ENCODE measurements around the gene SUGCT. TPM values are rescaled to one million over a fixed set of nuclear protein-coding genes. Genes with fewer than 3 reads are reported as not detected.

Gene SUGCT
- total RNA-seq, 4 donors from 2014 or later = 1.1 to 3.6 (median 2.6) TPM

DNA sequence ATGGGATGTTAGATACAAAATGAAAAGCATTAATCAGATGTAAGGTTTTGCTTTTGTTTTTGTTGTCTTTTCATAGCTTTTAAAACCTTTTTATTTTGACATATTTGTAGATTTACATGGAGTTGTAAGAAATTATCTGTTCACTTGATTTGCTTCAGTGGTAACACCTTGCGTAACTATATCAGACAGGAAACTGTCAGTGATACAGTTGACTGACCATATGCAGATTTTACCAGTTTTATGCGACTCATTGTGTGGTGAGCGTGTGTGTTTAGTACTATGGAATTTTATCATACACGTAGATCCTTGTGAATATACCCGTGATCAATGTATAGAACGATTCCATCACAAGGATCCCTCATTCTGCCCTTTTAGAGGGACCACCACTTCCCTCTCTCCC is 701.4 kb downstream of the SUGCT start:
- ATAC-seq (ENCODE audit: low FRiP score) = no peak
- DNase-seq (ENCODE audit: low spot score) = no peak
- TF ChIP-seq, protein P1, sequence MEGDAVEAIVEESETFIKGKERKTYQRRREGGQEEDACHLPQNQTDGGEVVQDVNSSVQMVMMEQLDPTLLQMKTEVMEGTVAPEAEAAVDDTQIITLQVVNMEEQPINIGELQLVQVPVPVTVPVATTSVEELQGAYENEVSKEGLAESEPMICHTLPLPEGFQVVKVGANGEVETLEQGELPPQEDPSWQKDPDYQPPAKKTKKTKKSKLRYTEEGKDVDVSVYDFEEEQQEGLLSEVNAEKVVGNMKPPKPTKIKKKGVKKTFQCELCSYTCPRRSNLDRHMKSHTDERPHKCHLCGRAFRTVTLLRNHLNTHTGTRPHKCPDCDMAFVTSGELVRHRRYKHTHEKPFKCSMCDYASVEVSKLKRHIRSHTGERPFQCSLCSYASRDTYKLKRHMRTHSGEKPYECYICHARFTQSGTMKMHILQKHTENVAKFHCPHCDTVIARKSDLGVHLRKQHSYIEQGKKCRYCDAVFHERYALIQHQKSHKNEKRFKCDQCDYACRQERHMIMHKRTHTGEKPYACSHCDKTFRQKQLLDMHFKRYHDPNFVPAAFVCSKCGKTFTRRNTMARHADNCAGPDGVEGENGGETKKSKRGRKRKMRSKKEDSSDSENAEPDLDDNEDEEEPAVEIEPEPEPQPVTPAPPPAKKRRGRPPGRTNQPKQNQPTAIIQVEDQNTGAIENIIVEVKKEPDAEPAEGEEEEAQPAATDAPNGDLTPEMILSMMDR (IDR thresholded peaks at IDR 0.05) = no peak

DNA sequence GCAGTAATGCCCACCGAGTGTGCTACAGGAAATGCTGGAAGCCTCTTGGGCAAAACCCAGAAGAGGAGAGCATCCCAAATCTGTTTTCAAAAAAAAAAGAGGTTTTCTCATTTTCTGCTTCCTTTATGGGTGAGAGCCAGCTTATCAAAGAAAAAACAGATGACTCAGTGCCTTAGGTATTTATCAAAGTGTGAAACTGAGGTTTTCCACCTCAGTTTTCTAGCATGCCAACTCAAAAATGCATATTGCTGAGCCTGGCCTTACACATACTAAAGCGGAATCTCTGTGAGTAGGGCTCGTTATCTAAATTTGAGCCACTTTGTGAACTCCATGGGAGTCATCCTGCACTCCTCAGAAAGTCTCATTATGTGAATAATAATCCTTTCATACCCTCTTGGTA is 705.1 kb downstream of the SUGCT start:
- TF ChIP-seq, protein P1 (IDR thresholded peaks at IDR 0.05) = no peak
- DNase-seq (ENCODE audit: low spot score) (no peak), ATAC-seq (ENCODE audit: low FRiP score) (no peak)

DNA sequence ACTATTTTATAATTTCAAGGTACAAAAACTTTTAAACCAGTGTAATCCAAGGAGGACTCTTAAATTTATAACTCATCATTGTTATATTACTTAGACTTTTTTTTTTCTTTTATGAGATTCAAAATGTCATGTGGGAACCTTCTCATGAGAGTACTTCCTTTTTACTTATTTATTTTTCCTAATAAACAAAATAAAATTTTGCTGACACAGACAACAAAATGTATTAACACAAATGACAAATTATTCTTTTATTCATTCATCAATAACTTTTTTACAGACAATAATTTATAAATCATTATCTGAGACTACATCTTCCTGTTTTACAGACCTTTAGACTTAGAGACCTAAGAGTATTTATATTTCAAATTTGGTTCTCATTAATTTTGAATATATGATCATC is 706.2 kb downstream of the SUGCT start:
- TF ChIP-seq, protein P1 (IDR thresholded peaks at IDR 0.05) = no peak
- DNase-seq (ENCODE audit: low spot score) (no peak), ATAC-seq (ENCODE audit: low FRiP score) (no peak)

DNA sequence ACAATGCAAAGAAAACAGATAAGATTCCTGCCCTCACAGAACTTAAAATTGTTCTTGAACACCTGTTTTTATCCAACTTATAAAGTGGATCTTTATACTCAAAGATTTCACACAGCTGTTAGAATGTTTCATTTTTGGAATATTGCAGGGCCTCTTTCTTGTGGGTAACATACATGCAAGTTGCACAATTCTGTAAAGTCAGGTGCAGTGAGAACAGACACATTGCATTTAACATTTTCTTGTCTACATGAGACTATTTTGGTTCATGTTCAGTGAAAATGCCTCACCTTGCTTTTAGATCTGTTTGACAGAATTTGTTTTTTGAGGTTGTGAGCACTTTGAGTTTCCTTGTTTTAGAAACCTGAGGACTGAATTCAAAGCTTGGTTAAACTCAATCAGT is 707.8 kb downstream of the SUGCT start:
- no peak for DNase-seq (ENCODE audit: low spot score)
- TF ChIP-seq, protein P1 (IDR thresholded peaks at IDR 0.05) = no peak
- ATAC-seq (ENCODE audit: low FRiP score) = no peak

DNA sequence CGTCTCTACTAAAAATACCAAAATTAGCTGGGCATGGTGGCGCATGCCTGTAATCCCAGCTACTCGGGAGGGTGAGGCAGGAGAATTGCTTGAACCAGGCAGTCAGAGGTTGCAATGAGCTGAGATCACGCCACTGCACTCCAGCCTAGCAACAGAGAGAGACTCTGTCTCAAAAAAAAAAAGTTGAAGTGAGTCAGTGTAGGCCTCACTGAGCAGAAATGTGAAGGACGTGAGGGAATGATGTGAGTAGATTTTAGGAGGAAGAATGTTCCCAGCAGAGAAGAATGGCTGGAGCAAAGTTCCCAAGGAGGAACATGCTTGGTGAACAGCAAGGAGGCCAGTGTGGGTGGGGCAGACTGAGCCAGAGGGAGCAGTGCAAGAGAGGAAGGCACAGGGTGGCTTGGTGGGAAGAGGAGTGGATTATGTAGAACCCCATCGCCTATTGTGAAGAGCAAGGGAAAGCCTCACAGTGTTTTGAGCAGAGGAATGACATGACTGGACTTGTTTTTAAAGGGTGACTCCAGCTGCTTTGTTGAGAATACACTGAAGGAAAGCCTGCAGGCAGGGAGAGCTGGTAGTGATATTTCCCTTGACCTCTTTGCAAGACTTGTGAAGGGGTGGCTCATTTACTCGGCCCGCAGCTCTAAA is 708.7 kb downstream of the SUGCT start:
- no peak for ATAC-seq (ENCODE audit: low FRiP score)
- TF ChIP-seq, protein P1 (IDR thresholded peaks at IDR 0.05) = no peak
- no peak for DNase-seq (ENCODE audit: low spot score)

DNA sequence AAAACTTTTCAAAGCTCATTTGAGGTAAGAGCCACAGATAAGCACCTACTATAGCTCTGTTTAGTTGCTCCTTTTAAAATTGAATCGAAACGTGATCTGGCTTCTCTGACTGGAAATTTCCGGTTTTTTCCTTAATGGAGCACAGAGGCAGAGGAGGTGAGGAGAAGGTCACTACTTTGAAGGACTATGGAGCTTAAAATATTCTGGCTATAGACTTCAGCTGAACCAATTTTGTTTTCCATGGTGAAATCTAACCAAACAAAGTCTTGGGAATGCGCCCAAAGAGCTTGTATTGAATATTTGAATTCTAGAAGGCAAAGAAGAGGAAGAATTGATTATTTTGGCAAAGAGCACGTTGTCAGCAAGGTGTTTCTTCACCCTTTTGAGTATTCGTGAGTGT is 711.1 kb downstream of the SUGCT start:
- ATAC-seq (ENCODE audit: low FRiP score) (no peak), DNase-seq (ENCODE audit: low spot score) (no peak)
- TF ChIP-seq, protein P1 (IDR thresholded peaks at IDR 0.05) = no peak

DNA sequence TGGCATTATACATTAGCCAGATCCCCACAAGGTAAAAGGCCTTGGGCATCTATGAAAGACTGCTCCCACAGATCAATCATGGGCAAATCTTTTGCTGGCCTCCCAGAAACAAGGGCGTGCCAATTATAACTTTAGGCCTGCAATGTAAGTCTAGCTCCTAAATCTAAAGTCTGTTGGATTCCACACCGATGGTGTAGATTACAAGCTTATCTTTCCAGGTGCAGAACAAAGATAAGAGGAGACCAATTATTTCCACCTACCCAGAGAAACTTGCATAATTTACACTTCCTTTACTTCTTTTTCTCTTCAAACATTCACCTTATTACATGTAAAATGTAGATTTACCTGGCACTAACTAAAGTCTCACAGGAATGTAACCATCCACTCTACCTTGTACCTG is 713.1 kb downstream of the SUGCT start:
- DNase-seq (ENCODE audit: low spot score) (no peak), ATAC-seq (ENCODE audit: low FRiP score) (no peak)
- TF ChIP-seq, protein P1 (IDR thresholded peaks at IDR 0.05) = no peak
